ENCODE results near the gene IL10.

Gene IL10

DNA sequence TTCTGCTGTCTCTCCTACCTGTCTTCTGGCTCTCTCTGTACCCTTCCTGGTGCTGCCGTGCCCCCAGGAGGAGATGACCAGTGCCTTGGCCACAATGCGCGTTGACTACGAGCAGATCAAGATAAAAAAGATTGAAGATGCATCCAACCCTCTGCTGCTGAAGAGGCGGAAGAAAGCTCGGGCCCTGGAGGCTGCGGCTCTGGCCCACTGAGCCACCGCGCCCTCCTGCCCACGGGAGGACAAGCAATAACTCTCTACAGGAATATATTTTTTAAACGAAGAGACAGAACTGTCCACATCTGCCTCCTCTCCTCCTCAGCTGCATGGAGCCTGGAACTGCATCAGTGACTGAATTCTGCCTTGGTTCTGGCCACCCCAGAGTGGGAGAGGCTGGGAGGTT, 39.8 kb downstream of the IL10 start:
- DNase-seq = no peak

DNA sequence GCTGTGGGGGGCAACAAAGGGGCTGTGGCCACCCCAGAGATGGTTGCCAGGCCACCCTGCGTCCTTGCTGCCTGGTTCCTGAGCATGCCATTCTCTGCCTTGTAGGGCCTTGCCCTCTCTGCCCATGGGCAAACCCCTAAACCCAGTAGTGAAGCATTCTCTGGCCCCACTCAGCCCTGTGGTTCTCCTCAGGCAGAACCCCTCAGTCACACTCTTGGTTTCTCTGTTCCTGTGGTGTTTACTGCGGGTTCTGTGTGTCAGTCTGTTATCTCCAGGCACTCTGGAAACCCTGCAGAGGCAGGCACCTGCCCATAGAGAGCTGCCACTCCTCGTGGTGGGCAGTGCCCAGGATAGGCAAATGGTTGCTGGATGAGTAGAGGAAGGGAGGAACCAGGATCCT, 42.8 kb downstream of the IL10 start:
- DNase-seq = no peak

GRCh38 chr1:206729050-206729449, 43.2 kb downstream of the IL10 start:
- DNase-seq = no peak

DNA sequence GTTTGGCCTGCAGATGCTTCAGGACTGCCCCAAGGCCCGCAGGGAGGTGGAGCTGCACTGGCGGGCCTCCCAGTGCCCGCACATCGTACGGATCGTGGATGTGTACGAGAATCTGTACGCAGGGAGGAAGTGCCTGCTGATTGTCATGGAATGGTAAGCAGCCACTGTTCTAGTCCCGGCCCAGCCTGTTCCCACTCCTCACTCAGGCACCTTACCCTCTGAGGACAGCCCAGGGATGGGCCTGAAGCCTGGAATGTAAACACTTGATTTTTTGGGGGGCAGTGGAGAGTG, 43.7 kb downstream of the IL10 start:
- DNase-seq = no peak

- DNase-seq = no peak
These were observed 44.2 kb downstream of the IL10 start for GRCh38 chr1:206727981-206728696.

GRCh38 chr1:206725109-206725963, 47.0 kb downstream of the IL10 start:
- DNase-seq = no peak

DNA sequence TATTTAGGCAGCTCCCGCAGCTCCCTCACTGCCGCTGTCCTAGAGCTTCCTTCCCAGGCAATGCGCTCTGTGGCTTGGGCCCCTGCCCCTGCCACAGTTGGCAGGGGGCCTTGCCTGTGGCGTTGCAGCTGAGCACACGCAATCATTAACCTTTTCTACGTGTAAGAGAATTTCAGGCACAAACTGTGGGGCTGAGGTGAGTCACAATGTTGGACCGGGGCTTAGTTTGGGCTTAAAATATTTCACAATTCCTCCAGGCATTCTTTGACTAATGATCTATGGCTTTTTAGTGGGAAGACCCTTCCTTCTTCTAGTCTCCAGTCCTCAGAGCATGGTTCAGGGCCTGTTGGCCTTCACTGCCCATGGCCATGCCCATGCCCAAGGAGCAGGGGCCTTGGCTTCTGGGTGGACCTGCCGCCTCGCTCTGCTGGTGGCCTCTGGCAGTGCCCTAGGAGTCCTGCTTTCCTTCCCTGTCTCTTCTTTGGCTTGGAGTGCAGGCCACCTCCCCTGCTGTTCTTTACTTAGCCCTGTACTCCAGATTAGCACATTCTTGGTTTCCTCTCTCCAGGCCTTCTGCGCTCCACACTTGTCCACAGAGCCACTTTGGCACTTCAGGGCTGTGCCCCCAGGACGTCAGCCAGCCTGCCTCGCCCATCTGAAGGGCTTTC, 48.4 kb downstream of the IL10 start:
- DNase-seq = peak; percentile 36

DNA sequence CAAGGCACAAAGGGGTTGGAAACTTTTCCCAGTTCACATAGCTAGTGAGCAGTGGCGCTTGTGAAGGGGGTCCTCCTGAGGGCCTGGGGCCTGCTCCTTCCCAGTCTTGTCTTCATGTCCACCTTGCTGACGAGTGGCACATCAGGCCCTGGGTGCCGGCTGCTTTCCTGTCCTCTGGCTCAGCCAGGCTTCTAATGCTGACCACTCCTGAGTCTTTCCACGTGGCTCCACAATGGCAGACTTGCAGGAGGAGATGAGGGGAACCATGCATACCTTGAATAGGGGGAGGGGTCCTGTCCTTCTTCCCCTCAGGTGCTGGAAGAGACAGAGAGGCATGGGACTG, 48.9 kb downstream of the IL10 start:
- DNase-seq = no peak

DNA sequence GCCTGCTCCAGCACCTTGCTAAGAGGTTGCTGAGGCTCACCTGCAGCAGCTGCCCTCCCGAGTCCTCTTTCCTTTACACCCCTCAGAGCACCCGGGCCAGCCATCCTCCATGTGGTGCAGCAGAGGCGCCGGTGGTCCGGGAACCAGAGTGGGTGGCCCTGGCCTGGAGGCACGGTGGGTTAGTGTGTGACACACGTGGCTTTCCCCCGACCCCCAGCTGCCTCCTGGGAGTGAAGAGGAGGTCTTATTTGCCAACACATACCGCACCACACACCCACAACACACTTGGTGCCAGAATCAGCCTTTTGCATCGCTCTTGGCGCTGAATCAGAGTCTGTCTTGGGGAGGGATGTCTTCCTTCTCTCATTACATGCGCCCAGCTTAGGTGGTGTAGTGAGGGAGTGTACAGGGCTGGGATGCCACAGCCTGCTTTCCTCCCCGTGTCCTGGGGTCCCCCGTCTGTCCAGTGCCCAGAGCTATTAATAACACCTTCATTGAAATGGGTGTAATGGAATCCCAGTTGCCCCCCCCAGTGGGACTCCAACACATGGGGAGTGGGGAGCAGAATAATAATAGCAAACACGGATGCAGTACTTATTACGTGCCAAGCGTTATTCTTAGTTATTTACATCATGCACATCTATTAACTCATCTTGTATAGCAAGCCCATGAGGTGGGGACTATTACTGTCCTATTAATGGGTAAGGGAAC, 49.4 kb downstream of the IL10 start:
- no peak for DNase-seq

- no peak for DNase-seq
These were observed 50.8 kb downstream of the IL10 start for GRCh38 chr1:206721454-206721853.

- DNase-seq = no peak
These were observed 53.0 kb downstream of the IL10 start for GRCh38 chr1:206719169-206719839.

DNA sequence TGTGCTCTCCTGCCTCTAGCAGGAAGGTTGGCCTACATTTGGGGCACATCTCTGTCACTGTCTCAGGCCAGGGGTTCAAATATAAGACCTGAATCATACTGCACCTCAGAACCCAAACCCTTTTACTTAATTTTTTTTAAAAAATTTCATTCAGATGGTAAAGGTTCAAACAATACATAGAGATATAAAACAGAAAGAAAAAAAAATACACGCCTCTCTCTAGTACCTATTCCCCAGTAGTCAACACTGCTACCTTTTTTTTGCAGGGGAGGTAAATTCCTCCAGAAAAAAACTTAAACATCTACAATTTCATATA, 54.7 kb downstream of the IL10 start:
- DNase-seq = no peak

Measured in T1000 (cell line).